ENCODE measurements around the gene IL23R.

DNA sequence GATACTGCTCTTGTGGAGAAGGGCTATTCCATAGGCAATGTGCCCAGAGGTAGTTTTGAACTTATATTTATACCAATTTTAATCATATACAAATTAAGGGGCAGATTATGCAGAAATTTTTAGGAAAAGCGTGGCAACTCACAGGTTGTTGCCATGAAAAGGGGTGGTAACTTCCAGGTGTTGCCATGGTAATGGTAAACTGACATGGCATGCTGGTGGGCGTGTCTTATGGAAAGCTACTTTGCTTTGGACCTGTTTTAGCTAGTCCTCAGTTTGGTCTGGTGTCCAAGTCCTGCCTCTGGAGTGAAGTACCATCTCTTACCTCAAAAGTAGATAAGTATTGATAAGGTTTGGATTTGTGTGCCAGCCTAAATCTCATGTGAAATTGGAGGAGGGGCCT is 7.9 kb upstream of the IL23R start:
- no peak for TF ChIP-seq POLR2AphosphoS5 (IDR thresholded peaks at IDR 0.05)
- no peak for TF ChIP-seq CTCF (IDR thresholded peaks at IDR 0.05)

Measured in breast epithelium (tissue), 3 donors.